ENCODE results near the gene TBC1D22A.

GRCh38 chr22:46857142-46857884 lies 94.9 kb downstream of the TBC1D22A start:
- TF ChIP-seq POLR2A (conservative IDR thresholded peaks at IDR 0.05) (no peak), ATF3 (IDR thresholded peaks at IDR 0.05) (no peak), ATF3 (CRISPR knock-in tag; conservative IDR thresholded peaks at IDR 0.05) (no peak)

Data from K562 (cell line).